HG02973 (cell line): Measurements from ENCODE around the gene AGPS.
"Not testable (repeated sequence)": the region's sequence is repeated elsewhere in the genome, so short reads cannot be mapped to it uniquely, and the experiment has no call there.

ENCODE experiments used
- ATAC-seq: cut with Tn5 transposase; IDR thresholded peaks from one replicate; pipeline ENCODE4 v1.9.1; 2021; ENCODE audit warnings: moderate library complexity; ENCODE audit not compliant: unreplicated experiment

The AGPS gene

GRCh38 chr2:177413703-177414102 is 21.1 kb downstream of the AGPS start:
- ATAC-seq, result no peak

- no peak for ATAC-seq
Observed at GRCh38 chr2:177419274-177419673, 26.7 kb downstream of the AGPS start.

- ATAC-seq, result no peak
Observed at GRCh38 chr2:177422271-177422670, 29.7 kb downstream of the AGPS start.

DNA sequence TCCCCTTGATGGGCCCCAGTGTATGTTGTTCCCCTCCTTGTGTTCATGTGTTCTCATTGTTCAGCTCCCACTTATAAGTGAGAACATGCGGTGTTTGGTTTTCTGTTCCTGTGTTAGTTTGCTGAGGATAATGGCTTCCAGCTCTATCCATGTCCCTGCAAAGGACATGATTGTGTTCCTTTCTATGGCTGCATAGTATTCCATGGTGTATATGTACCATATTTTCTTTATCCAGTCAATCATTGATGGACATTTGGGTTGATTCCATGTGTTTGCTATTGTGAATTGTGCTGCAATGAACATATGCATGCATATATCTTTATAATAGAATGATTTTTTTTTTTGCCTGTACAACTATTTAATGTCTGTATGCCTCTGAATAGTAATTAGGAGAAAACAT is 31.5 kb downstream of the AGPS start:
- ATAC-seq, result not testable (repeated sequence)

- ATAC-seq, result not testable (repeated sequence)
Observed at GRCh38 chr2:177424620-177425019, 32.0 kb downstream of the AGPS start.

GRCh38 chr2:177427316-177427715 is 34.7 kb downstream of the AGPS start:
- no peak for ATAC-seq

DNA sequence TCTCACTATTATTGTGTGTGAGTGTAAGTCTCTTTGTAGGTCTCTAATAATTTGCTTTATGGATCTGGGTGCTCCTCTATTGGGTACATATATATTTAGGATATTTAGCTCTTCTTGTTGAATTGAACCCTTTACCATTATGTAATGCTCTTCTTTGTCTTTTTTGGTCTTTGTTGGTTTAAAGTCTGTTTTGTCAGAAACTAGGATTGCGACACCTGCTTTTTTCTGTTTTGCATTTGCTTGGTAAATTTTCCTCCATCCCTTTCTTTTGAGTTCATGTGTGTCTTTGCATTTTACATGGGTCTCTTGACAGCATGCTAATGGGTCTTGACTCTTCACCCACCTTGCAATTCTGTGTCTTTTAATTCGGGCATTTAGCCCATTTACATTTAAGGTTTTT is 35.4 kb downstream of the AGPS start:
- ATAC-seq, result not testable (repeated sequence)

GRCh38 chr2:177429688-177430325 is 37.2 kb downstream of the AGPS start:
- ATAC-seq, result no peak

- no peak for ATAC-seq
Observed at GRCh38 chr2:177430411-177430810, 37.8 kb downstream of the AGPS start.

- not testable (repeated sequence) for ATAC-seq
Observed at GRCh38 chr2:177431111-177431725, 38.6 kb downstream of the AGPS start.

GRCh38 chr2:177432703-177433102 is 40.1 kb downstream of the AGPS start:
- no peak for ATAC-seq

GRCh38 chr2:177433402-177433801 is 40.8 kb downstream of the AGPS start:
- ATAC-seq, result no peak

DNA sequence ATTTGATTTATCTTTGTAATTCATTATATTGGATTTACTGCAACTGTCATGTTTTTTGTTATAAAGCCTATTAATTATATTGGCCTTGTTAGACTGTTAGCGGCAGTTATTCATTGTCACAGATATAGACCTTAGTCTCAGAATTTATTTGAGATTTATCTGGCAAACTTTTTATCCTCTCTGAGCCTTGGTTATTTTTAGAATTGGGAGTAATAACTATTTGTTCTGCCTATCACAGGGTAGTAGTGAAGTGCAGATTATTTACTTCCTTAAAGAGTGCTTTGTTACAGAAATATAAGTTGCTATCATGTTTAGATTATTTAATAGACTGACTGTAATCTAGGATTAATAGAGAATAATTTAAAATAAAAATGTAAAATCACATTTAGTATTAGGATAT is 41.9 kb downstream of the AGPS start:
- ATAC-seq, result no peak

- ATAC-seq, result no peak
Observed at GRCh38 chr2:177445200-177445599, 52.6 kb downstream of the AGPS start.

GRCh38 chr2:177448031-177448430 is 55.5 kb downstream of the AGPS start:
- ATAC-seq, result no peak

DNA sequence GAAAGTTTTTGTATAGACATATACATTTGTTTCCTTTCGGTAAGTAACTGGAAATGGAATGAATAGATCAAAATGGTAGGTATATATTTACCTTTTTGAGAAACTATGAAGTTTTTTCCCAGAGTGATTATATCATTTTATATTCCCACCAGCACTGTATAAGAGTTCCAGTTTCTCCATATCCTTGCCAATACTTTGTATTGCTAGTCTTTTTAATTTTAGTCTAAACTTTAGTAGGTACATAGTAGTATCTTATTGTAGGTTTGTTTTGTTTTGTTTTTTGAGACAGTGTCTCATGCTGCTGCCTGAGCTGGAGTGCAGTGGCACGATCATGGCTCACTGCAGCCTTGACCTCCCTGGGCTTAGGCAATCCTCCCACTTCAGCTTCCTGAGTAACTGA is 56.6 kb downstream of the AGPS start:
- no peak for ATAC-seq

DNA sequence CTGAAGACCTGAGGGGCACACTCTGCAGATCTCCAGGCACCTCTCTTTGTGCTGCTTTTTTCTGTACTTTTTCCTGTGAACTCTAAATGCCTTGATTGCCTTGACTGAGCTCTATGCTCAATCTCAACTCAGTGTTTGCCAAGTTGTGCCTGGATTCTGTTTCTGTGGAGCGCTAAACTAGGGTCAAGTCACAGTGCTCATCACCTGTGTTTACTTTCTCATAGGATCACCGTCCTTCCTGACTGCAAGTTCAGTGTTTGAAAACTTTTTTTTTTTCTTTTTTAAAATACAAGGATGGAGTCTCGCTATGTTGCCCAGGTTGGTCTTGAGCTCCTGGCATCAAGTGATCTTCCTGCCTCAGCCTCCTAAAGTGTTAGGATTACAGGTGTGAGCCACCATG is 62.6 kb downstream of the AGPS start:
- no peak for ATAC-seq

DNA sequence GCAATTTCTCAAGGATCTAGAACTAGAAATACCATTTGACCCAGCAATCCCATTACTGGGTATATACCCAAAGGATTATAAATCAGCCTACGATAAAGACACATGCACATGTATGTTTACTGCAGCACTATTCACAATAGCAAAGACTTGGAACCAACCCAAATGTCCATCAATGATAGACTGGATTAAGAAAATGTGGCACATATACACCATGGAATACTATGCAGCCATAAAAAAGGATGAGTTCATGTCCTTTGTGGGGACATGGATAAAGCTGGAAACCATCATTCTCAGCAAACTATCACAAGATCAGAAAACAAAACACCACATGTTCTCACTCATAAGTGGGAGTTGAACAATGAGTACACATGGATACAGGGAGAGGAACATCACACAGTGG is 67.2 kb downstream of the AGPS start:
- ATAC-seq, result not testable (repeated sequence)

DNA sequence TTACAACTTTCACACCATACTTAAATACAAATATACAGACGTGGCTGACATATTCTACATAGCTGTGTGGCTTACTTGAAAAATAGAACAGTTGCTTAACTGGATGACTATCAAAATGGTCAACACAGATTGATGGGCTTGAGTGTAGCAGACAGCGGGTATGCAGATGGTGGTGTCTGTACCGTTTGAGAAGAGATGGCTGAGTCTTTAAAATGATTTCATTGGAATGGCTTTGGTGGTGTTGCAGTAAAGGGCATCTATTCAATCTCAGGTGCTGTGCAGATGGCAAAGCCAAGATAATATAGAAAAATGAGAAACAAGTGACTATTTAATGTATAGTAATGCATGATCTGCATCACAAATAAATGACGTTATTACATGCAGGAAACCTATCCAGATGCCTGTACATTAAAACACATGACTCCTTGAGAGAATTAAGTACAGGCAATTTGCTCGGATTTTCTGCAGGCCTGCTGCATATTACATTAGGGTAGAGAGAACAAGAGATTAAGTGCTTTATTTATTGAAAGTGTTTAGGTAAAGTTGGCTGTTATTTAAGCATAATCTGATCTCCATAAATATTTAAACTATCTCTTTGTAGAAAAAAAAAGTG is 68.5 kb downstream of the AGPS start:
- no peak for ATAC-seq

DNA sequence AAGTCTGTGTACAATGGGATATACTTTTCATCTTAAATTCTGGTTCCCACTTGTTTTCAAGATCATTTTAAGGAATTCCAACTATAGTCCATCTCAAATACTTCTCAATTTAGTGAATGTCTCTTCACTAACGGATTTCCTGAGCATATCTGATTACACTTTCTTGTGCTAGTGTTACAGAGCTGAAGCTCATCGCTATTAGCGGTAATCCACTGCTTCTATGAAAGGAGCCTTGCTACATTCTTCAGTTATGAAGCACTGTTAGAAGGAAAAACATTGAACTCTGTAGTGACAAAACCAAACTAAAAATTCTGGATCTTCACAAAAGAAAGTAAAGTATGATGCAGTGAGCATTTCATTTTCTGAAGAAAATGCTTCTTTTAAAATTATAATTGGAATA is 72.0 kb downstream of the AGPS start:
- ATAC-seq, result no peak

- ATAC-seq, result no peak
Observed at GRCh38 chr2:177465400-177466138, 73.0 kb downstream of the AGPS start.
